GM18519 (cell line): ENCODE measurements around the gene MED13L.
A peak's percentile ranks its signal among the peaks of the same experiment; 100 is the strongest.

ENCODE experiments used
- ATAC-seq: cut with Tn5 transposase; IDR thresholded peaks from one replicate; pipeline ENCODE4 v1.9.1; 2021; ENCODE audit warnings: mild to moderate bottlenecking, moderate library complexity; ENCODE audit not compliant: unreplicated experiment, low FRiP score

MED13L gene

DNA sequence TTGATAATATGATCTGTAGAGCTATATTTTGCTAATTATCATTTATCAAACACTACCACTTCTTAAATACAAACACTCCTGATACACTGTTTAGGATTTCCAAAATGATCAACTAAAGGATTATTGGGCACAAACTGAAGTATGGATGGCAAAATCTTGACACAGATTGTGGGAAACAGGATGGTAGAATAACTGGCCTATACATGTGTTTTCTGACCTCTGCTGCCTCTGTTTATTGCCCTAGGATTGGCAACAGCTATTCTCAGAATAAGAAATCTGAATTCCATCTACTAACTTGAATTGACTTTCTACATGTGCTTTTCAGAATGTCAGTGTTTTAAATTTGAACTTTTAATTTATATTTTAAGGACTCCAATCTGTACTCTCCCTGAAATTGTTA, 209.1 kb downstream of the MED13L start:
- ATAC-seq = no peak

DNA sequence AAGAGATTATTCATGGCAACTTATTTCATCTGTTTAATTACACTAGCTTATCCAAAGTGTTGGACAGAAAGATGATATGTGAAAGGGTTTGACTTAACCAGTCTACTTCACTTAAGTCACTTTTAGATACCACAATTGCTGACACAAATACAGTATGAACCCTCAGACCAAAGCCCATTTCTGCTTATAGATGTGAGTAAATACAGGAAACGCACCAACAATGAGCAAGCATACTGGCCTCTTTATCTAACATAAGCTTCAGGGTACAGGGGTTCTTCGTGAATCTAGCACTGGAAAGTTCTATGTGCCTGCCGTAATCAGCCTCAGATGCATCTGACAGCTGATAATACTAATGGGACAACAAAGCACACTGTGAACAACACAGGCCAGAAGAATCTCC, 209.6 kb downstream of the MED13L start:
- ATAC-seq = no peak

- ATAC-seq = no peak
These were observed 210.9 kb downstream of the MED13L start for GRCh38 chr12:116066381-116067230.

DNA sequence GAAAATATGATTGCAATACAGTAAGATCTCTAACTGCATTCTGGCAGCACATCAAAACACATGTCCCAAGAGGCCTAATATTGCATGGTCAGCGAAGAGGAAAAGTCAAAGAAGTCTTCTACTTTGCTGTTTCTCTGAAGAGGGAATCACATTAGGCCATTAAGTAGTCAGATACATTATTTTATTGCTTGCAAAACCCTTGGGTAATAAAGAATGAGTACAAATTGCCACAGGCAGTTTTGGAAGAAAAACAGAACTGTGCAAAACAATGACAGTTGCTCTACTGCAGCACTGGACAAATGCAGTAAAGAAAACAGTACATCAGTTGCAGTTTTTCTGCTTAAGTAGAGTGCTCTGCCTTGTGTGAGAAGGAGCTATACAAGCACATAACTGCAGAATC, 211.9 kb downstream of the MED13L start:
- no peak for ATAC-seq

DNA sequence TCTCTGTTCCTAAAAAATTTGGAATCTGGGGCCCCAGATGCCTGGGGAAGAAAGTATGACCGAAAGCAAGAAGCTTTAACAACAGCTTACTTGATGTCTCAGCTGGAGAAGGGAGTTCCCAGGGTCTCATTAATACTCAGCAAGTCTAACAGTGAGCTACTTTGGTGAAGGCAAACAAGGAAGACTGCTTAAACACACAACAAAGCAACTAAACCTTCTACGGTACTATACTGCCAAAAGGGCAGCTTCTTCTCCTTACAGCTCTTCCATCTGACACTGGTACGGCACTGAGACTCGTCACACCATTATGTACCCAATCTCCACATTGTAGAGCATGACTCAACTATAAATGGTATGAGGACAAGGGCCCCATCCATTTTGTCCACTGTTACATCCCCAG, 213.0 kb downstream of the MED13L start:
- no peak for ATAC-seq

GRCh38 chr12:116062698-116063097, 214.8 kb downstream of the MED13L start:
- no peak for ATAC-seq

GRCh38 chr12:116060764-116061163, 216.7 kb downstream of the MED13L start:
- peak; percentile 75 for ATAC-seq

- no peak for ATAC-seq
These were observed 217.6 kb downstream of the MED13L start for GRCh38 chr12:116059904-116060303.

GRCh38 chr12:116058574-116058973, 218.9 kb downstream of the MED13L start:
- ATAC-seq = no peak

DNA sequence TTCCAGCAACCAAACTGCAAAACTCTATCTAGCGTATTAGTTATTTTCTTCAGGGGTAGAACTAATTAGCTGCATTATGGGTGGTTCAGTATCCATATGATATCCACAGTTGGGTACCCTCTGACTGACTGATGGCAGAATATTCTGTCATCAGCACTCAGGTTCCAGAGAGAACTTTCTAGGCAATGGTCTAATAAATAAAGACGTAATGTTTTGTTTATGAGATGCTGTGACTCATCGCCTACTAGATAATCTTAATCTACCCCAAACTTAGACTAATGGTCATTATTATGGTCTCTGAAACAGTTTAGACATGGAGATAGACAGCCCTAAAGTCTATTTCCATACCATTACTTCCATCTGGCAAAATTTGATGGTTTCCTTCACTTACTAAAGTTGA, 220.1 kb downstream of the MED13L start:
- no peak for ATAC-seq

GRCh38 chr12:116055895-116056607, 221.4 kb downstream of the MED13L start:
- no peak for ATAC-seq

DNA sequence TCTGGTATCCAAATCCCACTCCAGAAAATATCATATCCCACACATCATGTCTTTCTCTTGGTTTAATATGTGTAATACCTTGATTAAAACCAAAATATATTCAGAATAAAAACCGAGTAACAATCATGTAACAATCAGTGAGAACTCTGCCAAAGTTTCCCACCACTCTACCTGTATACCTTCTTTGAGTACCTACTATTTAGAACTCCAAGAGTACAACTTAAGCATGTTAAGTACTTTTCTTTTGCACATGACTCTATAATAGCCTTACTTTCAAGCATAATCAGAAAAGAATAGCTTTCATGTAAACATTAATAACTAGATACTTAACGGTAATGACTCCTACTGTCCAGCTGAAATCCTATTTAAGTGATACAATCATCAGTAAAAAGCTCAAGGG, 223.2 kb downstream of the MED13L start:
- ATAC-seq = no peak

- ATAC-seq = no peak
These were observed 223.9 kb downstream of the MED13L start for GRCh38 chr12:116053479-116054200.

GRCh38 chr12:116050275-116050674, 227.2 kb downstream of the MED13L start:
- ATAC-seq = no peak

- no peak for ATAC-seq
These were observed 228.6 kb downstream of the MED13L start for GRCh38 chr12:116048879-116049278.

- no peak for ATAC-seq
These were observed 231.5 kb downstream of the MED13L start for GRCh38 chr12:116046039-116046438.

GRCh38 chr12:116045150-116045549, 232.3 kb downstream of the MED13L start:
- ATAC-seq = no peak

DNA sequence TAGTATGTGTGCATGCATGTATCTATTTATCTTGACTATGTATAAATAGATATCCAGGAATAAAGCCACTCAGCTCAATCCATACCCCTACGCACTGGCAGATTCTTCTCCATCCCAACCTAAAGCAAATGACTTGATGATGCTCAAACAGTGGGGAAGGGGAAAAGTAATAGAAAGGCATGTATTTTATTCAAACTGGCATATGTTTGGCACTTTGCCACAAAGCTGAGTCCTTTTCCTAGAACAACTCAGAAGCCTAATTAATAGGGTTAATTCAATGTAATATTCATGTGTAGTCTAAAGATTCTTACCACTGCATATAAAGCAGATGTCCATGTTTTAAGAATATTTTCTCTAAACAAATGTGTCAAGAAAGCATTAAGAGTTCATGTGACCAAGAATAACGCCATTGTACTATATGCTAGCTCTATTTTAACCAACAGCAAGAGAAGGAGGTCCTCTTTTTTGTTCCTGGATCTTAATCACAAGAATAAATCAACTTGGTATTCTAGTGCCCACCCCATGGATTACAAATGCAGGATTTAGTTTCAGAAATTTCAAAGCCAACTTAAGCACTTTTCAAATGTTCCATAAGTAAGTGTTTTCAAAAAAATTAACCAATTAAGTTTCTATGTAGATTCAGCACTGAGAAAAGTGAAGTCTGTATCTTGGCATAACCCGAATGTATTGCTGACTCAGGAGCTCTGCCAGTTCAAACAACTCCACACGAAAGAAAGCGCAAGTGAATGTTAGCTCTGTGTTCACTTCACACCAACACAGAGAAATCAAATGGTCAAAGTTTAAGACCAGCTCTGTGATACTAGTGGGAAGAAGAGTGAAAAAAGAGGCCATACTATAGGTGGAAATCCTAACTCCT, 233.6 kb downstream of the MED13L start:
- ATAC-seq = no peak

DNA sequence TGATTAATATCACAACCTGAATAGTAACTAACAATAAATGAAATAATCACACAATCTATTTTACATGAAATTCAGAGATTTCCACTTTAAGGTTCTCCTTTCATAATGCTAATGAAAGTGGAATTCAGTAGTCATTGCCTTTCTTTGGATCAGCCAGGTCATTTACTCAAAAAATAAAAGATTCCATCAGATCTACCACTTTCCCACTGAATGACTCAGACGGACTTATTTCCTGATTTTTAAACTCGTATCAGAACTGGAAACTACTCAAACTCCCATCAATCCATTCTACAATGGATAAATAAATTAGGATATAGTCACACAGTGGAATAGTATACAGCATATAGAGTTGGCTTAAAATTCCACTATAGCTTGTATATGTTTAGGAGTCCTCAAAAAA, 237.1 kb downstream of the MED13L start:
- ATAC-seq = no peak

DNA sequence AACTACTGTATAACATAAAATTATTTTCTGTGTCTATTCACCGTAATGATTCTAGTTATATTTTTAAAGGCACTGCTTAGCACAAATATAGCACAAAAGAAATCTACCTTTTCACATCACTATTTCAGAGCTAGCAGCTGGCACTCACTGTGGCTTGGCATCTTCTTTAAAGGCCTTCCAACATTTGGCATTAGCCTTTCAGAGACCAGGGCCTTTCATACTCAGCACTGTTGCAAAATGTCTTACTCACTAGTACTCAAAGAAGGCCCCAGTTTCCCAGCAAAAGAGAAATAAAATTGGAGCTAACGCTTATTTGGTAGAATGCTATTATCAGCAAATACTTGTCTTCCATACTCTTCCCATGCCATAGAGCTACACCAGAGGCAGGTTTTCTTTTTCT, 238.4 kb downstream of the MED13L start:
- no peak for ATAC-seq
